CD14-positive monocyte (primary cell): ENCODE data around the gene SNX14. TPM values are rescaled to one million over a fixed set of nuclear protein-coding genes. Genes with fewer than 3 reads are reported as not detected.

Source experiments
- DNase-seq, 3 donors: peaks; one replicate each; pipeline ENCODE4 v3.0.0-alpha.2; 2011 to 2022
- H2AFZ ChIP-seq: 2 replicates; pipeline ENCODE4 v1.6.0; 2012; ENCODE audit warnings: mild to moderate bottlenecking, low read depth, low read length, inconsistent platforms; ENCODE audit not compliant: insufficient read depth, poor library complexity, severe bottlenecking
- H3K27ac ChIP-seq, 2 donors: 1 replicate in 1 of 2; 2 replicates in 1 of 2; pipeline ENCODE4 v1.5.1; 2012 to 2013; ENCODE audit warnings: low read length in 2 of 2, control low read depth in 1 of 2, inconsistent platforms in 1 of 2, low read depth in 1 of 2, mild to moderate bottlenecking in 1 of 2
- H3K27me3 ChIP-seq, 2 donors: one replicate each; pipeline versions ENCODE4 v1.6.0 to v1.6.1; 2011 to 2013; ENCODE audit warnings: low read length in 2 of 2; ENCODE audit not compliant: control insufficient read depth in 2 of 2, insufficient read depth in 2 of 2
- H3K36me3 ChIP-seq, 2 donors: replicated peaks in 1 of 2; 1 replicate in 1 of 2; 2 replicates in 1 of 2; pipeline versions ENCODE4 v1.5.1 to v1.6.1; 2012 to 2013; ENCODE audit warnings: low read length in 2 of 2, control low read depth in 1 of 2, inconsistent platforms in 1 of 2, mild to moderate bottlenecking in 1 of 2; ENCODE audit not compliant: insufficient read depth in 2 of 2, control insufficient read depth in 1 of 2
- H3K4me1 ChIP-seq, 2 donors: 1 replicate in 1 of 2; 2 replicates in 1 of 2; pipeline versions ENCODE4 v1.5.1 to v1.6.1; 2012 to 2013; ENCODE audit warnings: low read length in 2 of 2, control low read depth in 1 of 2, inconsistent platforms in 1 of 2, mild to moderate bottlenecking in 1 of 2, moderate library complexity in 1 of 2; ENCODE audit not compliant: insufficient read depth in 2 of 2, control insufficient read depth in 1 of 2
- H3K4me2 ChIP-seq: replicated peaks from 2 replicates; pipeline ENCODE3; 2012; ENCODE audit warnings: low read length, moderate library complexity, mild to moderate bottlenecking; ENCODE audit not compliant: poor library complexity, severe bottlenecking; ENCODE audit errors: extremely low read depth
- H3K4me3 ChIP-seq, 3 experiments: fragments of 200-600 bp in 1 of 3; sonication (generic) in 1 of 3; replicated peaks in 1 of 3; 1 replicate in 2 of 3; 2 replicates in 1 of 3; pipeline ENCODE4 v1.5.1; 2011 to 2013; ENCODE audit warnings: low read length in 3 of 3, mild to moderate bottlenecking in 3 of 3, control low read depth in 2 of 3, low read depth in 2 of 3, inconsistent platforms in 1 of 3, moderate library complexity in 1 of 3
- H3K79me2 ChIP-seq: 2 replicates; pipeline ENCODE4 v1.6.0; 2012; ENCODE audit warnings: mild to moderate bottlenecking, control low read depth, inconsistent platforms, low read length, moderate library complexity; ENCODE audit not compliant: insufficient read depth
- H3K9ac ChIP-seq: 2 replicates; pipeline ENCODE4 v1.6.0; 2017; ENCODE audit warnings: low read length, mild to moderate bottlenecking; ENCODE audit not compliant: insufficient read depth, poor library complexity, severe bottlenecking
- H3K9me3 ChIP-seq, 2 donors: replicated peaks in 1 of 2; 1 replicate in 1 of 2; 2 replicates in 1 of 2; pipeline versions ENCODE4 v1.5.1 to v1.6.1; 2012 to 2013; ENCODE audit warnings: low read length in 2 of 2, control low read depth in 1 of 2; ENCODE audit not compliant: control insufficient read depth in 1 of 2, insufficient read depth in 1 of 2
- H4K20me1 ChIP-seq: 2 replicates; pipeline ENCODE4 v1.6.0; 2012; ENCODE audit warnings: mild to moderate bottlenecking, low read length, control low read depth, moderate library complexity; ENCODE audit not compliant: insufficient read depth
- H3K27ac Mint-ChIP-seq, 7 donors: one replicate each; pipeline ENCODE4 v1.8.0; 2020; ENCODE audit warnings: mild to moderate bottlenecking in 7 of 7, mixed read lengths in 7 of 7, moderate library complexity in 6 of 7, inconsistent platforms in 2 of 7
- H3K27me3 Mint-ChIP-seq, 3 donors: one replicate each; pipeline ENCODE4 v1.8.0; 2021 to 2022; ENCODE audit warnings: low read depth in 3 of 3, mild to moderate bottlenecking in 3 of 3, mixed read lengths in 3 of 3, moderate library complexity in 3 of 3, inconsistent platforms in 1 of 3
- H3K36me3 Mint-ChIP-seq, 2 donors: one replicate each; pipeline ENCODE4 v1.8.0; 2020; ENCODE audit warnings: mixed read lengths in 2 of 2, inconsistent platforms in 1 of 2, mild to moderate bottlenecking in 1 of 2
- H3K4me1 Mint-ChIP-seq: one replicate; pipeline ENCODE4 v1.8.0; 2020; ENCODE audit warnings: mild to moderate bottlenecking, mixed read lengths
- H3K4me3 Mint-ChIP-seq, 2 donors: one replicate each; pipeline ENCODE4 v1.8.0; 2020; ENCODE audit warnings: mild to moderate bottlenecking in 2 of 2, mixed read lengths in 2 of 2, moderate library complexity in 1 of 2
- H3K9me3 Mint-ChIP-seq, 7 donors: one replicate each; pipeline ENCODE4 v1.8.0; 2020 to 2022; ENCODE audit warnings: mixed read lengths in 7 of 7, mild to moderate bottlenecking in 6 of 7, moderate library complexity in 6 of 7, inconsistent platforms in 2 of 7
- WGBS: methylation state at CpG from one replicate; pipeline ENCODE4 v1.1.5; 2013; ENCODE audit warnings: missing lambda C conversion rate; ENCODE audit not compliant: insufficient coverage; 5-methylcytosine and 5-hydroxymethylcytosine counted together
- intact Hi-C, 2 donors: fragments of 100-400 bp; cut with micrococcal nuclease; formaldehyde crosslinking; loops; one replicate each; pipeline versions ENCODE4 v1.15.0 to v1.15.1; 2023
- polyA plus RNA-seq, 3 donors: library from polyadenylated mRNA; depleted of rRNA in 1 of 3; unstranded in 2 of 3; stranded (reverse) in 1 of 3; fragments of 300-500 nt in 2 of 3; fragments of >200 nt in 1 of 3; fragmentation: Illumina TruSeq in 2 of 3; gene quantifications; 1 replicate in 2 of 3; 2 replicates in 1 of 3; pipeline ENCODE4 v1.2.3, GENCODE V29; 2012 to 2021
- TF ChIP-seq, protein P1 (sequence below): fragments of 200-600 bp; IDR thresholded peaks from one replicate; pipeline ENCODE4 v1.8.0; 2022; ENCODE audit warnings: antibody characterized with exemption, mild to moderate bottlenecking

Gene SNX14
- polyA plus RNA-seq, 3 donors, result 40.2 to 75.6 (median 73.3) TPM

DNA sequence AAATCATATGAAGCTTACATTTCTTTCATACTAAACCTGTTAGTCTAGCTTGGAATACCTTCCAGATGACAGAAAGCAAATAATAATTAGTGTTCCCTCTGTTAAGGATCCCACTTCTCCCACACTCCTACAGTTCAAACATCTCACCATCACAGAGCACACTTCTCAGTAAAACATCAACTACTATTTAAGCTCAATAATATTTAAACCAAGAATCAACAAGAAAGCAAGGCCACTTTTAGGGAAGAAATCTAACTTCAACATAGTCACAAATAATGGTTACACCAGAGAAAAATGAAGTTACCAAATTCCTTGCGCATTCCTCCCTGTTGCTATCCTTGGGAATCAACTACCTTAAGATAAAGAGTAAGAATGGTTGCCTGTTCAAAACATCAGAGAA is 1.6 kb downstream of the SNX14 start:
- Histone ChIP-seq H2AFZ (no peak overlapping the region), H3K4me2 (peak overlapping the region; percentile 14), H3K36me3 (no peaks in the 10 kb centered on the region), H4K20me1 (peaks cover 41% of the 10 kb centered on the region), H3K79me2 (peaks cover 64% of the 10 kb centered on the region), H3K27ac (no peak overlapping the region), H3K9ac (no peak overlapping the region), H3K4me1 (peaks cover 18 to 33% of the 10 kb centered on the region in 2 donors), H3K27me3 (no peaks in the 10 kb centered on the region), H3K4me3 (no peak overlapping the region), H3K9me3 (no peaks in the 10 kb centered on the region)
- no peak for DNase-seq
- peaks cover 27% of the 10 kb centered on the region for H3K4me1 Mint-ChIP-seq
- no peaks in the 10 kb centered on the region for H3K27me3 Mint-ChIP-seq
- no CpG with 5 or more reads among the region's 1 CpG for WGBS
- peaks cover 9 to 11% of the 10 kb centered on the region in 2 donors for H3K36me3 Mint-ChIP-seq
- peak overlapping the region in 4 of 7 donors; percentile 3 to 99 (median 96) for H3K27ac Mint-ChIP-seq
- peaks cover 0 to 4% (median 0%) of the 10 kb centered on the region in 7 donors for H3K9me3 Mint-ChIP-seq
- TF ChIP-seq, protein P1, sequence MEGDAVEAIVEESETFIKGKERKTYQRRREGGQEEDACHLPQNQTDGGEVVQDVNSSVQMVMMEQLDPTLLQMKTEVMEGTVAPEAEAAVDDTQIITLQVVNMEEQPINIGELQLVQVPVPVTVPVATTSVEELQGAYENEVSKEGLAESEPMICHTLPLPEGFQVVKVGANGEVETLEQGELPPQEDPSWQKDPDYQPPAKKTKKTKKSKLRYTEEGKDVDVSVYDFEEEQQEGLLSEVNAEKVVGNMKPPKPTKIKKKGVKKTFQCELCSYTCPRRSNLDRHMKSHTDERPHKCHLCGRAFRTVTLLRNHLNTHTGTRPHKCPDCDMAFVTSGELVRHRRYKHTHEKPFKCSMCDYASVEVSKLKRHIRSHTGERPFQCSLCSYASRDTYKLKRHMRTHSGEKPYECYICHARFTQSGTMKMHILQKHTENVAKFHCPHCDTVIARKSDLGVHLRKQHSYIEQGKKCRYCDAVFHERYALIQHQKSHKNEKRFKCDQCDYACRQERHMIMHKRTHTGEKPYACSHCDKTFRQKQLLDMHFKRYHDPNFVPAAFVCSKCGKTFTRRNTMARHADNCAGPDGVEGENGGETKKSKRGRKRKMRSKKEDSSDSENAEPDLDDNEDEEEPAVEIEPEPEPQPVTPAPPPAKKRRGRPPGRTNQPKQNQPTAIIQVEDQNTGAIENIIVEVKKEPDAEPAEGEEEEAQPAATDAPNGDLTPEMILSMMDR, result no peak
- H3K4me3 Mint-ChIP-seq, result peak overlapping the region in 1 of 2 donors; percentile 18
- intact Hi-C loops, result loop anchor here (5.0 kb wide), 2 partner anchors 50 to 85 kb away; partner anchors contain the start of gene SYNCRIP (in 1 of the 2)

- peaks cover 12 to 16% of the 10 kb centered on the region in 2 donors for H3K36me3 Mint-ChIP-seq
- no peak for DNase-seq
- H2AFZ ChIP-seq, result no peak overlapping the region
- H3K27ac Mint-ChIP-seq, result no peak overlapping the region
- intact Hi-C loops, result loop anchor here (5.0 kb wide), 2 partner anchors 51 to 86 kb away; partner anchors contain the start of gene SYNCRIP (in 1 of the 2)
- no peaks in the 10 kb centered on the region for H3K27me3 ChIP-seq
- peaks cover 72% of the 10 kb centered on the region for H3K79me2 ChIP-seq
- TF ChIP-seq, protein P1, result no peak
- WGBS, result no CpG with 5 or more reads among the region's 1 CpG
- no peak overlapping the region for H3K9ac ChIP-seq
- H3K4me2 ChIP-seq, result no peak overlapping the region
- H3K4me3 Mint-ChIP-seq, result no peak overlapping the region
- H3K4me3 ChIP-seq, result no peak overlapping the region
- H3K27ac ChIP-seq, result no peak overlapping the region
- no peaks in the 10 kb centered on the region for H3K27me3 Mint-ChIP-seq
- peaks cover 28% of the 10 kb centered on the region for H3K4me1 Mint-ChIP-seq
- peaks cover 49% of the 10 kb centered on the region for H4K20me1 ChIP-seq
- H3K36me3 ChIP-seq, result no peaks in the 10 kb centered on the region
- H3K9me3 ChIP-seq, result no peaks in the 10 kb centered on the region
- H3K4me1 ChIP-seq, result peaks cover 18 to 33% of the 10 kb centered on the region in 2 donors
- peaks cover 0 to 4% (median 0%) of the 10 kb centered on the region in 7 donors for H3K9me3 Mint-ChIP-seq
Observed at GRCh38 chr6:85591207-85591606, 2.5 kb downstream of the SNX14 start.
